ENCODE data around the gene SOX3.

- TF ChIP-seq CTCF (IDR thresholded peaks at IDR 0.05; ENCODE audit: low read length) (no peak), EZH2 (optimal IDR thresholded peaks at IDR 0.05; ENCODE audit: low read depth, low read length) (no peak), EZH2phosphoT487 (IDR thresholded peaks at IDR 0.05; ENCODE audit: low read length) (no peak)
These were observed 24.1 kb downstream of the SOX3 start for GRCh38 chrX:140480765-140481164.

Data from MM.1S (cell line).